B cell (primary cell): ENCODE measurements around the gene ANP32A. TPM values are rescaled to one million over a fixed set of nuclear protein-coding genes. Genes with fewer than 3 reads are reported as not detected.

Experiments
- ATAC-seq: fragments of 200-7000 bp; cut with Tn5 transposase; one replicate; pipeline ENCODE4 v1.10.0; 2021; ENCODE audit warnings: low read depth, mild to moderate bottlenecking, moderate number of reproducible peaks, moderate library complexity
- CTCF ChIA-PET: fragments of 350-600 bp; sonication (Branson Sonifier 250); formaldehyde crosslinking; loops from one replicate; lab custom pipeline; 2021; ENCODE audit warnings: antibody characterized with exemption, inconsistent platforms; lab: Charles Lee
- POLR2A ChIA-PET: fragments of 350-600 bp; sonication (Branson Sonifier 250); formaldehyde crosslinking; loops from one replicate; lab custom pipeline; 2021; ENCODE audit warnings: antibody characterized with exemption; lab: Charles Lee
- DNase-seq: peaks from one replicate; pipeline ENCODE4 v3.0.0; 2013
- H2AFZ ChIP-seq: 2 replicates; pipeline ENCODE4 v1.6.1; 2012; ENCODE audit warnings: mild to moderate bottlenecking, low read depth, low read length; ENCODE audit not compliant: insufficient read depth, poor library complexity, severe bottlenecking
- H3K27ac ChIP-seq, 2 donors: 1 replicate in 1 of 2; 2 replicates in 1 of 2; pipeline ENCODE4 v1.5.1; 2012 to 2013; ENCODE audit warnings: low read length in 2 of 2, mild to moderate bottlenecking in 2 of 2, moderate library complexity in 1 of 2
- H3K27me3 ChIP-seq, 4 experiments: fragments of 200-600 bp in 1 of 4; sonication (generic) in 1 of 4; replicated peaks in 1 of 4; 1 replicate in 2 of 4; 2 replicates in 2 of 4; pipeline versions ENCODE4 v1.6.1 to v1.7.0; 2013 to 2016; ENCODE audit warnings: low read length in 3 of 4, mild to moderate bottlenecking in 2 of 4, mixed read lengths in 1 of 4, moderate library complexity in 1 of 4; ENCODE audit not compliant: insufficient read depth in 4 of 4, control insufficient read depth in 3 of 4; ENCODE audit errors: control extremely low read depth in 1 of 4
- H3K36me3 ChIP-seq, 2 experiments: replicated peaks in 1 of 2; 1 replicate in 1 of 2; 2 replicates in 1 of 2; pipeline versions ENCODE4 v1.6.1 to v1.7.1; 2013; ENCODE audit warnings: low read length in 1 of 2; ENCODE audit not compliant: insufficient read depth in 2 of 2, control insufficient read depth in 1 of 2; ENCODE audit errors: control extremely low read depth in 1 of 2, extremely low read depth in 1 of 2
- H3K4me1 ChIP-seq, 2 donors: fragments of 200-600 bp in 1 of 2; sonication (generic) in 1 of 2; 1 replicate in 1 of 2; 2 replicates in 1 of 2; pipeline versions ENCODE4 v1.5.1 to v1.6.1; 2013 to 2017; ENCODE audit warnings: low read length in 2 of 2; ENCODE audit not compliant: control insufficient read depth in 2 of 2, insufficient read depth in 2 of 2
- H3K4me2 ChIP-seq: replicated peaks from 2 replicates; pipeline ENCODE3; 2012; ENCODE audit warnings: mild to moderate bottlenecking, low read depth, low read length; ENCODE audit not compliant: poor library complexity, severe bottlenecking
- H3K4me3 ChIP-seq, 5 experiments: fragments of 200-600 bp in 1 of 5; sonication (generic) in 1 of 5; 1 replicate in 3 of 5; 2 replicates in 2 of 5; pipeline versions ENCODE4 v1.5.1 to v1.7.0; 2011 to 2016; ENCODE audit warnings: low read length in 4 of 5, mild to moderate bottlenecking in 4 of 5, low read depth in 2 of 5, control low read depth in 1 of 5, moderate library complexity in 1 of 5; ENCODE audit not compliant: insufficient read depth in 1 of 5; ENCODE audit errors: control extremely low read depth in 1 of 5, extremely low read depth in 1 of 5
- H3K79me2 ChIP-seq: fragments of 200-600 bp; sonication (generic); one replicate; pipeline ENCODE4 v1.6.0; 2016; ENCODE audit warnings: low read length; ENCODE audit not compliant: control insufficient read depth, insufficient read depth
- H3K9ac ChIP-seq: fragments of 200-600 bp; sonication (generic); 2 replicates; pipeline ENCODE4 v1.6.1; 2017; ENCODE audit warnings: mild to moderate bottlenecking, low read length, moderate library complexity
- H3K9me3 ChIP-seq, 3 donors: one replicate each; pipeline versions ENCODE4 v1.6.1 to v1.7.1; 2013; ENCODE audit warnings: low read length in 2 of 3; ENCODE audit not compliant: control insufficient read depth in 2 of 3, insufficient read depth in 1 of 3; ENCODE audit errors: control extremely low read depth in 1 of 3
- H4K20me1 ChIP-seq: 2 replicates; pipeline ENCODE4 v1.6.0; 2012; ENCODE audit warnings: mild to moderate bottlenecking, low read length; ENCODE audit not compliant: insufficient read depth, control insufficient read depth, poor library complexity, severe bottlenecking
- H3K27ac Mint-ChIP-seq: one replicate; pipeline ENCODE4 v1.8.0; 2021; ENCODE audit warnings: mixed read lengths
- H3K27me3 Mint-ChIP-seq: one replicate; pipeline ENCODE4 v1.8.0; 2021; ENCODE audit warnings: mixed read lengths
- H3K4me1 Mint-ChIP-seq: one replicate; pipeline ENCODE4 v1.8.0; 2021; ENCODE audit warnings: mixed read lengths
- H3K4me3 Mint-ChIP-seq: one replicate; pipeline ENCODE4 v1.8.0; 2021; ENCODE audit warnings: mixed read lengths
- H3K9me3 Mint-ChIP-seq: one replicate; pipeline ENCODE4 v1.8.0; 2022; ENCODE audit warnings: mixed read lengths; ENCODE audit not compliant: insufficient read depth
- EZH2 ChIP-seq: IDR thresholded peaks from 2 replicates; pipeline ENCODE4 v1.6.1; 2012; ENCODE audit warnings: borderline replicate concordance, low read depth, mild to moderate bottlenecking, moderate library complexity, low read length; ENCODE audit not compliant: insufficient read depth, poor library complexity, severe bottlenecking
- WGBS: methylation state at CpG from one replicate; pipeline ENCODE4 v1.1.5; 2013; ENCODE audit warnings: missing lambda C conversion rate; ENCODE audit not compliant: insufficient coverage; 5-methylcytosine and 5-hydroxymethylcytosine counted together
- intact Hi-C: fragments of 100-400 bp; cut with micrococcal nuclease; formaldehyde crosslinking; loops from one replicate; pipeline ENCODE4 v1.10.0; 2022
- polyA plus RNA-seq: library from polyadenylated mRNA; depleted of rRNA; stranded (reverse); fragments of >200 nt; gene quantifications from 2 replicates; pipeline ENCODE4 v1.2.3, GENCODE V29; 2012
- total RNA-seq, 2 donors: library from RNA; stranded (reverse); fragments of 120-200 nt in 1 of 2; gene quantifications; 1 replicate in 1 of 2; 2 replicates in 1 of 2; pipeline versions ENCODE4 v1.2.3 to v1.2.4, GENCODE V29; 2013 to 2022
- TF ChIP-seq, protein P1 (sequence below): fragments of 200-600 bp; IDR thresholded peaks from one replicate; pipeline ENCODE4 v1.8.0; 2022; ENCODE audit warnings: antibody characterized with exemption, mild to moderate bottlenecking

Gene ANP32A
- total and polyA plus RNA-seq, 2 donors (not counting 1 experiment from before 2014, with no cell fraction given) = 26.4 to 163 TPM

DNA sequence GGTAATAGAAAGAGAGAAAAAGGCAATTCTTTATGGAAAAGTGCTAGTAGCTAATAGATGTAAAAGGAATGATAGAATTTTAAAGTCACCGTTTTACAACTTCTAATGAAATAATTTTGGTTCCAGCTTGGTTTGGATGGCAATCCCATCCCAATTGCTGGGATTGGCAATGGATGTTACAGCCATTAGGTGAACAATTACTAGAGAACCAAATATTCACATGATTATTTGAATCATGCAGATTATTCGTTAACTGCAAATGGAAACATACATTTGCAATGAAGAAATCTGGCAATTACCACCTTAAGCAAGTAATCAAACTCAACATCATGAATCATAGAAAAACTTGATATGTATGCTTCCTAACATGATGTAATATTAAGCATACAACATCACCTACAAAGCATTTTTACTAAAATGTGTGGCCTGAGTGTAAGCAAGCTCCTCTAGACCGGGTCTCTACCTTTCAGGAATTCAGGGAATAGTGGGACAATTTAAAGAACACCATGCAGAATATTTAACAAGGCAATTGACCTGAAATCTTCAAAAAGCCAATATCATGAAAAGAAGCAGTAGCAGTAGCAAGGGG, 26.2 kb upstream of the ANP32A start:
- H3K9me3 ChIP-seq = peaks cover 0 to 3% (median 1%) of the 10 kb centered on the region in 3 donors
- peaks cover 25 to 37% of the 10 kb centered on the region in 2 donors for H3K4me1 ChIP-seq
- Mint-ChIP-seq H3K4me1 (peaks cover 30% of the 10 kb centered on the region), H3K27me3 (peaks cover 34% of the 10 kb centered on the region), H3K9me3 (no peaks in the 10 kb centered on the region), H3K27ac (no peak overlapping the region), H3K4me3 (no peak overlapping the region)
- no peak overlapping the region for H3K4me2 ChIP-seq
- H3K4me3 ChIP-seq = no peak overlapping the region
- no peak overlapping the region for H3K9ac ChIP-seq
- CTCF ChIA-PET = interaction anchor here (0.6 kb wide), 1 partner anchor 63 kb away, joined by 3 read pairs; no protein-coding TSS in a partner anchor
- no peak overlapping the region for H3K27ac ChIP-seq
- H3K27me3 ChIP-seq = peaks cover 0 to 26% (median 20%) of the 10 kb centered on the region in 4 experiments
- DNase-seq = no peak
- H2AFZ ChIP-seq = no peak overlapping the region
- H3K36me3 ChIP-seq = no peaks in the 10 kb centered on the region
- no peaks in the 10 kb centered on the region for H4K20me1 ChIP-seq
- intact Hi-C loops = no loop called here
- POLR2A ChIA-PET = no interaction called here
- no peaks in the 10 kb centered on the region for H3K79me2 ChIP-seq
- no peak for ATAC-seq
- 100% methylated on average over 1 of the region's 3 CpGs for WGBS
- TF ChIP-seq, protein P1, sequence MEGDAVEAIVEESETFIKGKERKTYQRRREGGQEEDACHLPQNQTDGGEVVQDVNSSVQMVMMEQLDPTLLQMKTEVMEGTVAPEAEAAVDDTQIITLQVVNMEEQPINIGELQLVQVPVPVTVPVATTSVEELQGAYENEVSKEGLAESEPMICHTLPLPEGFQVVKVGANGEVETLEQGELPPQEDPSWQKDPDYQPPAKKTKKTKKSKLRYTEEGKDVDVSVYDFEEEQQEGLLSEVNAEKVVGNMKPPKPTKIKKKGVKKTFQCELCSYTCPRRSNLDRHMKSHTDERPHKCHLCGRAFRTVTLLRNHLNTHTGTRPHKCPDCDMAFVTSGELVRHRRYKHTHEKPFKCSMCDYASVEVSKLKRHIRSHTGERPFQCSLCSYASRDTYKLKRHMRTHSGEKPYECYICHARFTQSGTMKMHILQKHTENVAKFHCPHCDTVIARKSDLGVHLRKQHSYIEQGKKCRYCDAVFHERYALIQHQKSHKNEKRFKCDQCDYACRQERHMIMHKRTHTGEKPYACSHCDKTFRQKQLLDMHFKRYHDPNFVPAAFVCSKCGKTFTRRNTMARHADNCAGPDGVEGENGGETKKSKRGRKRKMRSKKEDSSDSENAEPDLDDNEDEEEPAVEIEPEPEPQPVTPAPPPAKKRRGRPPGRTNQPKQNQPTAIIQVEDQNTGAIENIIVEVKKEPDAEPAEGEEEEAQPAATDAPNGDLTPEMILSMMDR = no peak
- TF ChIP-seq EZH2 = no peak

DNA sequence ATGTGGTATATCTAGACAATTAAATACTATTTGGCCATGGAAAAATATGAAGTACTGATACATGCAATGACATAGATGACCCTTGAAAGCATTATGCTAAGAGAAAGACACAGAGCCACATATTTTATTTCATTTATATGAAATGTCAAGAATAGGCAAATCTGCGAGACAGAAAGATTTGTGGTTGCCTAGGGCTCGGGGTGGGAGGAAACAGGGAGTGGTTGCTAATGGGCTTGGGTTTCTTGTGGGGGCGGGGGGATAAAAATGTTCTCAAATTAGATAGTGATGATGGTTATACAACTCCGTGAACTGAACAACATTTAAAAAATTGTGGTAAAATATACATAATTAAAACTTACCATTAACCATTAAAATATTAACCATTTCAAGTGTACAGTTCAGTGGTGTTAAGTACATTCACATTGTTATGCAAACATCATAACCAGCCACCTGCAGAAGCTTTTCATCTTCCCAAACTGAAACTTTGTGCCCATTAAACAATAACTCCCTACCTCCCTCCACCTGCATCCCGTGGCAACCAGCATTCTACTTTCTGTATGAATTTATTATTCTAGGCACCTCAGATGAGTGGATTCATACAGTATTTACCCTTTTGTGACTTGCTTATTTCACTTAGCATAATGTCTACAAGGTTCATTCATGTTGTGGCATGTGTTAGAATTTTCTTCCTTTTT, 24.3 kb upstream of the ANP32A start:
- ChIA-PET POLR2A (interaction anchor here (0.6 kb wide), 1 partner anchor 28 kb away, joined by 8 read pairs; no protein-coding TSS in a partner anchor), CTCF (interaction anchor here (0.6 to 1.1 kb wide), 2 partner anchors 16 to 73 kb away, joined by 3 to 4 read pairs; no protein-coding TSS in a partner anchor)
- Mint-ChIP-seq H3K27ac (no peak overlapping the region), H3K9me3 (no peaks in the 10 kb centered on the region), H3K4me3 (no peak overlapping the region), H3K27me3 (peaks cover 45% of the 10 kb centered on the region), H3K4me1 (peaks cover 24% of the 10 kb centered on the region)
- DNase-seq (no peak), ATAC-seq (no peak)
- Histone ChIP-seq H3K9ac (no peak overlapping the region), H3K9me3 (peaks cover 0 to 2% (median 0%) of the 10 kb centered on the region in 3 donors), H3K27ac (no peak overlapping the region), H3K4me3 (no peak overlapping the region), H3K4me2 (no peak overlapping the region), H3K36me3 (no peaks in the 10 kb centered on the region), H3K79me2 (no peaks in the 10 kb centered on the region), H2AFZ (no peak overlapping the region), H3K4me1 (peaks cover 16 to 31% of the 10 kb centered on the region in 2 donors), H3K27me3 (peaks cover 0 to 26% (median 20%) of the 10 kb centered on the region in 4 experiments), H4K20me1 (no peaks in the 10 kb centered on the region)
- no CpG with 5 or more reads among the region's 5 CpGs for WGBS
- intact Hi-C loops = loop anchor here (2.0 kb wide), 1 partner anchor 24 kb away; the partner anchor contains the start of gene ANP32A
- TF ChIP-seq EZH2 = no peak
- TF ChIP-seq, protein P1 = no peak
